Measurements from ENCODE around the gene SALL1. TPM values are rescaled to one million over a fixed set of nuclear protein-coding genes. Genes with fewer than 3 reads are reported as not detected.

Gene SALL1
- total RNA-seq, 6 experiments from 2014 or later: 10.6 to 15.4 (median 12.6) TPM

GRCh38 chr16:51144203-51144602 lies 6.9 kb downstream of the SALL1 start:
- H3K4me1 Mint-ChIP-seq (ENCODE audit: low read depth): peaks cover 54% of the 10 kb centered on the region
- H3K36me3 Mint-ChIP-seq (ENCODE audit: low read depth): peaks cover 28% of the 10 kb centered on the region
- no peak overlapping the region for H3K27ac Mint-ChIP-seq
- H3K27me3 Mint-ChIP-seq (ENCODE audit: insufficient read depth): no peaks in the 10 kb centered on the region
- no peak for DNase-seq
- H3K4me3 Mint-ChIP-seq: no peak overlapping the region
- no peak for TF ChIP-seq CTCF (IDR thresholded peaks at IDR 0.05)
- H3K9me3 Mint-ChIP-seq: no peaks in the 10 kb centered on the region

GRCh38 chr16:51143196-51143977 lies 7.7 kb downstream of the SALL1 start:
- H3K4me3 Mint-ChIP-seq: no peak overlapping the region
- no peaks in the 10 kb centered on the region for H3K27me3 Mint-ChIP-seq (ENCODE audit: insufficient read depth)
- no peak overlapping the region for H3K27ac Mint-ChIP-seq
- TF ChIP-seq CTCF (IDR thresholded peaks at IDR 0.05): no peak
- no peak for DNase-seq
- H3K36me3 Mint-ChIP-seq (ENCODE audit: low read depth): peaks cover 36% of the 10 kb centered on the region
- peaks cover 46% of the 10 kb centered on the region for H3K4me1 Mint-ChIP-seq (ENCODE audit: low read depth)
- no peaks in the 10 kb centered on the region for H3K9me3 Mint-ChIP-seq

GRCh38 chr16:51141541-51141940 lies 9.5 kb downstream of the SALL1 start:
- no peak for TF ChIP-seq CTCF (IDR thresholded peaks at IDR 0.05)
- DNase-seq: no peak
- H3K4me1 Mint-ChIP-seq (ENCODE audit: low read depth): peaks cover 27% of the 10 kb centered on the region
- H3K27me3 Mint-ChIP-seq (ENCODE audit: insufficient read depth): no peaks in the 10 kb centered on the region
- H3K9me3 Mint-ChIP-seq: no peaks in the 10 kb centered on the region
- H3K36me3 Mint-ChIP-seq (ENCODE audit: low read depth): peaks cover 49% of the 10 kb centered on the region
- no peak overlapping the region for H3K4me3 Mint-ChIP-seq
- H3K27ac Mint-ChIP-seq: no peak overlapping the region

- Mint-ChIP-seq H3K4me3 (no peak overlapping the region), H3K9me3 (no peaks in the 10 kb centered on the region), H3K4me1 (ENCODE audit: low read depth) (peaks cover 23% of the 10 kb centered on the region), H3K36me3 (ENCODE audit: low read depth) (peaks cover 49% of the 10 kb centered on the region), H3K27me3 (ENCODE audit: insufficient read depth) (no peaks in the 10 kb centered on the region), H3K27ac (no peak overlapping the region)
- TF ChIP-seq CTCF (IDR thresholded peaks at IDR 0.05): no peak
- DNase-seq: no peak
Observed at GRCh38 chr16:51141106-51141505, 10.0 kb downstream of the SALL1 start.

- Mint-ChIP-seq H3K27me3 (ENCODE audit: insufficient read depth) (no peaks in the 10 kb centered on the region), H3K4me3 (no peak overlapping the region), H3K9me3 (no peaks in the 10 kb centered on the region), H3K36me3 (ENCODE audit: low read depth) (peaks cover 54% of the 10 kb centered on the region), H3K4me1 (ENCODE audit: low read depth) (peaks cover 13% of the 10 kb centered on the region; the same call in 1 of the 2 replicates), H3K27ac (no peak overlapping the region)
- no peak for DNase-seq
- TF ChIP-seq CTCF (IDR thresholded peaks at IDR 0.05): no peak
Observed at GRCh38 chr16:51140112-51140511, 11.0 kb downstream of the SALL1 start.
